Adipocyte (in vitro differentiated cells): ENCODE data around the gene TRPM8.

Source experiments
- DNase-seq: peaks from one replicate; pipeline ENCODE4 v3.0.0-alpha.2; 2015; ENCODE audit warnings: low read depth
- H3K27me3 ChIP-seq: replicated peaks from 2 replicates; pipeline ENCODE4 v1.7.0; 2013; ENCODE audit warnings: mild to moderate bottlenecking, low read length, moderate library complexity; ENCODE audit not compliant: control insufficient read depth, insufficient read depth
- H3K36me3 ChIP-seq: 2 replicates; pipeline ENCODE4 v1.7.0; 2013; ENCODE audit warnings: low read length, mild to moderate bottlenecking, moderate library complexity; ENCODE audit not compliant: control insufficient read depth, insufficient read depth, severe bottlenecking
- H3K4me1 ChIP-seq: 2 replicates; pipeline ENCODE4 v1.7.0; 2013; ENCODE audit warnings: mild to moderate bottlenecking, low read length, moderate library complexity; ENCODE audit not compliant: control insufficient read depth, insufficient read depth
- H3K4me3 ChIP-seq: 2 replicates; pipeline ENCODE4 v1.7.0; 2013; ENCODE audit warnings: mild to moderate bottlenecking, low read length, moderate library complexity
- H3K9ac ChIP-seq: 2 replicates; pipeline ENCODE4 v1.7.0; 2013; ENCODE audit warnings: mild to moderate bottlenecking, low read length, moderate library complexity
- H3K9me3 ChIP-seq: 2 replicates; pipeline ENCODE4 v1.7.0; 2013; ENCODE audit warnings: mild to moderate bottlenecking, low read length, moderate library complexity; ENCODE audit not compliant: control insufficient read depth

Gene TRPM8

GRCh38 chr2:233989221-233989858 is 72.2 kb downstream of the TRPM8 start:
- H3K9ac ChIP-seq: no peak overlapping the region
- no peak overlapping the region for H3K4me3 ChIP-seq
- H3K9me3 ChIP-seq: no peaks in the 10 kb centered on the region
- H3K27me3 ChIP-seq: no peaks in the 10 kb centered on the region
- no peak for DNase-seq
- H3K4me1 ChIP-seq: no peaks in the 10 kb centered on the region
- H3K36me3 ChIP-seq: no peaks in the 10 kb centered on the region

DNA sequence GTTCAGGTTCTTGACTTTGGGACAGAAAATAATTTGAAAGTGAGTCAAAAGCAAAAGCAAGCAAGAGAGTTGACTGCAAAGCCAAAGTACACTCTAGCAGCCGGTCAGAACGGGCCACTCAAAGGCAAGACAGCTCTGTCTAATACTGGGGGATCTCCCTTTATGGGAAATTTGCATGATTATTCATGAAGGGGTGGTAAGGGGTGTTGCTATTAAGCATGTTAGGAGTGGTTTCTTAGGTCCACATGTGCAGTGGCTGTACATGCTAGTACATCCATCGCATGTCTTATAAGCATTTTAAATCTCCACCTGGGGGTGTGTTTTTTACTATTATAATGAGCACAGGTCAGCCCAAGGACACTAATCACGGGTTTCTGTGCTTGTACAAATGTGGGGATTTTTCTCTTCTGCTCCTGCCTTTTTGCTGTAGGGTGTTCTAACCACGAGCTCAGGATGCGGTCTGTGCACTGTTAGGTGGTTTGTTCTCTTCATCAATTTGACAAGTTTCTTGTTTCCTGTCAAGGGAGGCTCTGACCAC is 73.2 kb downstream of the TRPM8 start:
- no peaks in the 10 kb centered on the region for H3K9me3 ChIP-seq
- DNase-seq: no peak

GRCh38 chr2:233991196-233991595 is 74.0 kb downstream of the TRPM8 start:
- no peaks in the 10 kb centered on the region for H3K27me3 ChIP-seq
- DNase-seq: no peak
- peaks cover 3% of the 10 kb centered on the region for H3K4me1 ChIP-seq
- no peak overlapping the region for H3K4me3 ChIP-seq
- no peaks in the 10 kb centered on the region for H3K9me3 ChIP-seq
- no peaks in the 10 kb centered on the region for H3K36me3 ChIP-seq
- H3K9ac ChIP-seq: no peak overlapping the region

More for the DNA sequence above, 73.2 kb downstream of the TRPM8 start:
- no peaks in the 10 kb centered on the region for H3K4me1 ChIP-seq
- no peak overlapping the region for H3K4me3 ChIP-seq
- no peaks in the 10 kb centered on the region for H3K27me3 ChIP-seq
- no peaks in the 10 kb centered on the region for H3K36me3 ChIP-seq
- no peak overlapping the region for H3K9ac ChIP-seq

DNA sequence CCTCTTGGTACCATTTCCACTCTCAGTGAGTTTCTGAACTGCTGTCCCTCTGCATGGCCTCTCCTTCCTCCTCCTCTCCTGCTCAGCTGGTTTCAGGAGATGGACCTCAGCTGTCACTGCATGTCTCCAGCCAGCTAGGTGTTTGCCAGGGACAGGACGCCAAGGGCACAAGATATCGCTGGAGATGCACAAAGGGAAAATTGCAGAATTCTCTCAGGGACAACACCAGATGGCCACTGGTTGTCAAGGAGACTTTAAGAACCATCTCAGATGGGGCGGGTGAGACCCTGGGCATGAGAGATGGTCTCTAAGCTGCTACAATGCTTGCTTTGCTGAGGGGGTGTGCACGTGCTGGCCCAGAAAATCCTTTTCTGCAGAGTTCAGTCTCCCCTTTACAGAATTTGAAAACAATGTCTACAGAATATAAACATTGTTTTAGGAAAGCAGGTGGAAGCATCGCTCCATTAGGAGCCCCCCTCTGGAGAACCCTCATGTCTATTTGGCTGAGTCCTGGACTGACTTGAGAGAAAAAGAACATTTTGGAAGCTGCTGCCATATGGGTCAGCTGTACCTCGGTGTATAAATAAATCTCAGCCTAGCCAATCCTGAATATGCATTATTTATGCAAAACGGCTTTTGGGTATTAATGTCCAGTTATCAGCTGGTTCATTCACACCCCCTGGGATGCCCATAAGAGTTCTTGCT is 75.5 kb downstream of the TRPM8 start:
- no peak for DNase-seq
- no peaks in the 10 kb centered on the region for H3K36me3 ChIP-seq
- no peaks in the 10 kb centered on the region for H3K9me3 ChIP-seq
- H3K4me1 ChIP-seq: peaks cover 8% of the 10 kb centered on the region
- H3K9ac ChIP-seq: no peak overlapping the region
- no peaks in the 10 kb centered on the region for H3K27me3 ChIP-seq
- no peak overlapping the region for H3K4me3 ChIP-seq

DNA sequence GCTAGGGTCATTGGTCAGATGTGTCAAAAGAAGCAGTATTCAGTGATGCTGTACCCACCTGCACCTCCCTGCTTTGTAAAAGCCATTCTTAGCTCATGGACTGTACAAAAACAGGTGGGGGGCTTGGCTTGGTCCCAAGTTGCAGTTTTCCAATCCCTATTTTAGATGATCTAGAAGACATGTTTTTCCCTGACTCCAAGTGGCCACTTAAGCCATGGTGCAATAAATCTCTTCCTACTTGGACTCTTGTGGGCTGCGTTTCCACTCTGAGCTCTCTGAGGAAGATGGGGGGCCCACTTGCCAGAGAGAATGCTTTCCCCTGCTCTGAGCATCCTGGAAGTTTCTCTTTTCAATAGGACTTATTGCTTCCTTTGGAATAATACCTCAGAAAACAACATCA is 76.3 kb downstream of the TRPM8 start:
- Histone ChIP-seq H3K36me3 (no peaks in the 10 kb centered on the region), H3K4me1 (peaks cover 8% of the 10 kb centered on the region), H3K9me3 (no peaks in the 10 kb centered on the region), H3K4me3 (no peak overlapping the region), H3K27me3 (no peaks in the 10 kb centered on the region), H3K9ac (no peak overlapping the region)
- no peak for DNase-seq

DNA sequence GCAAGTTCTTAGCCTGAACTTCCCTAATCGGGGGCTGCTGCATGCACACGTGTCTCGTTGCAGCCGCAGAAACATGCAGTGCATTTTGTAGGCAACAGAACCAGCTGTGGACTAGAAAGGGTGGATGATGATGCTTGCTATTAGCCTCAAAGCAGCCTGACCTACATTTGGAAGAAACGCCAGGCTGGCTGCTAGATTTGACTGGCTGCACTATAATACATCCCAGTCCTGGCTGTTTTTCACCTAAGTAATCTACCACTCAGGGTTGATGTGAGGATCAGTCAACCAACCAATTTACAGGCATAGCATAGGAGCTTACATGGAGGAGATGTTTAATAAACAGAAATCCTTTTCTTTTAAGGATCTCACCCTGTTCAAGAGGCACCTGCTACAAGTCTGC is 77.0 kb downstream of the TRPM8 start:
- Histone ChIP-seq H3K36me3 (no peaks in the 10 kb centered on the region), H3K27me3 (no peaks in the 10 kb centered on the region), H3K9ac (no peak overlapping the region), H3K9me3 (no peaks in the 10 kb centered on the region), H3K4me3 (no peak overlapping the region), H3K4me1 (peaks cover 8% of the 10 kb centered on the region)
- DNase-seq: no peak

DNA sequence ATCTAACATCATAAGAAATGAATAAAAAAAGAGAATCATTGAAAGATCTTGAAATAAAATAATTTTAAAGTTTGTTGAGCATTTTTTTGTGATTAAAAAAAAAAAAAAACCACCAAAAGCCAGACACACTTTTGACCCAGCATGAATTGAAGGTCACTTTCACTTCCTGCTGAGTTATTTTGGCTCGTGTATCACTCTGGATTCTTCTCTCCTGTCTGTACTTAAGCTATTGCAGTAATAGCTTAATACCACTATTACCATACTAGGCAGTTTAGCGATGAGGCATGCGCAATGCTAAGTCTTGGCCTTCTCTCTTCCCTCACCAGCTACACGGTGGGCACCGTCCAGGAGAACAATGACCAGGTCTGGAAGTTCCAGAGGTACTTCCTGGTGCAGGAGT is 78.8 kb downstream of the TRPM8 start:
- Histone ChIP-seq H3K36me3 (no peaks in the 10 kb centered on the region), H3K9ac (no peak overlapping the region), H3K4me1 (peaks cover 8% of the 10 kb centered on the region), H3K27me3 (no peaks in the 10 kb centered on the region), H3K4me3 (no peak overlapping the region), H3K9me3 (no peaks in the 10 kb centered on the region)
- DNase-seq: no peak

- no peaks in the 10 kb centered on the region for H3K27me3 ChIP-seq
- no peak overlapping the region for H3K9ac ChIP-seq
- no peak for DNase-seq
Observed at GRCh38 chr2:233996461-233996860, 79.3 kb downstream of the TRPM8 start.

GRCh38 chr2:233997707-233998106 is 80.5 kb downstream of the TRPM8 start:
- no peaks in the 10 kb centered on the region for H3K36me3 ChIP-seq
- no peak overlapping the region for H3K9ac ChIP-seq
- H3K4me1 ChIP-seq: peaks cover 8% of the 10 kb centered on the region
- H3K4me3 ChIP-seq: no peak overlapping the region
- H3K27me3 ChIP-seq: no peaks in the 10 kb centered on the region
- no peaks in the 10 kb centered on the region for H3K9me3 ChIP-seq
- DNase-seq: no peak

More at GRCh38 chr2:233996461-233996860, 79.3 kb downstream of the TRPM8 start:
- Histone ChIP-seq H3K4me1 (peaks cover 8% of the 10 kb centered on the region), H3K9me3 (no peaks in the 10 kb centered on the region), H3K4me3 (no peak overlapping the region), H3K36me3 (no peaks in the 10 kb centered on the region)

- peaks cover 18% of the 10 kb centered on the region for H3K4me1 ChIP-seq
- H3K36me3 ChIP-seq: no peaks in the 10 kb centered on the region
- no peaks in the 10 kb centered on the region for H3K27me3 ChIP-seq
- no peaks in the 10 kb centered on the region for H3K9me3 ChIP-seq
- no peak overlapping the region for H3K9ac ChIP-seq
- DNase-seq: no peak
- H3K4me3 ChIP-seq: no peak overlapping the region
Observed at GRCh38 chr2:233999182-233999581, 82.0 kb downstream of the TRPM8 start.

DNA sequence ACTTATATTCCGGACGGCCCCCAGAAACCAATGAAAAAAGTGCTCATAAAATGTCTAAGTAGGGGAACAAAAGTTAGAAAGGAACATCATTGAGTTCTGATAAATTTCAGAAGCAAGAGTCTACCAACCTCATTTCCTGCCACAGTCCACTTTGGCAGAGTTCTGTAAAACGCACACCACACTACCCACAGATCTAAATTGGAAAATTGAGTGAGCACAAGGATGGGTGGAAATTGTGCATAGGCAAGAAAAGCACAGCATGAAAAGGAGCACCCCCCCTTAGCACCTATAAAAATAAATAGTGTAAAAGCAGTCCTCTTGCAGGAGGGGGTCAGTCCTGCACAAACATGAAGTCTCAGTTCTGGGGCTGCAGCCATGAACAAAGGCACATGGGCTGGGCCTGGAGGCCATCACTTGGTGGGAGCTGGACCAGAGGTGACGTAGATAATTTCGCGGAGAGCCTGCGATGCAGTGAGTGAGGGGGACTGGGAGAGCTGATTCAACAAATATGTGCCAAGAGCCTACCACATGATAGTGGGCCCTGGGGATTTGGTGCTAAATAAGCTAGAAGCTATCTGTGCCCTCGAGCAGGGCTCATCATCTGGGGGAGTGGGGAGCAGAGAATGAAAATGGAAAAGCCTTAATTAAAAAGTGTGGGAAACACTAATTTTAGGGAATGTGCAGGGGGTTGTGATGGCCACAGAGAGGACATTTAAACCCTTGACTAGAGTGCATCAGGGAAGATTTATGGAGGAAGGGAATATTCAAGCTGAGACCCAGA is 84.4 kb downstream of the TRPM8 start:
- H3K27me3 ChIP-seq: no peaks in the 10 kb centered on the region
- H3K9me3 ChIP-seq: no peaks in the 10 kb centered on the region
- H3K4me1 ChIP-seq: peaks cover 20% of the 10 kb centered on the region
- H3K36me3 ChIP-seq: no peaks in the 10 kb centered on the region
- DNase-seq: no peak
- H3K9ac ChIP-seq: no peak overlapping the region
- H3K4me3 ChIP-seq: no peak overlapping the region
